ENCODE data around the gene DOK6.

DOK6 gene

DNA sequence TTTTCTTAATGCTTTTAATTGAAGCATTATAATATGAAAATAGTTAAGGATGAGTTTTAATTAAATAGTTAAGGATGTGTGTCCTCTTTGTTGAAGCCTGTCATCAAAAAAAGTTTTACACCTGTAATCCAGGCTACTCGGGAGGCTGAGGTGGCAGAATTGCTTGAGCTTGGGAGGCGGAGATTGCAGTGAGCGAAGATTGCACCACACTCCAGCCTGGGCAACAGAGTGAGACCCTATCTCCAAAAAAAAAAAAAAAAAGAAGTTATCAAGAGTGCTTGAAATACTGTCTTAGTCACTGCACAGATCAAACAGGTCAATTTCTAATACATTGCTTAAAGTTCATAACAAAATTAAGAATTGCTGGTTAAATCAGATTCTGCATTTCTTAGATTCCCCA, 353.4 kb downstream of the DOK6 start:
- DNase-seq, result no peak

DNA sequence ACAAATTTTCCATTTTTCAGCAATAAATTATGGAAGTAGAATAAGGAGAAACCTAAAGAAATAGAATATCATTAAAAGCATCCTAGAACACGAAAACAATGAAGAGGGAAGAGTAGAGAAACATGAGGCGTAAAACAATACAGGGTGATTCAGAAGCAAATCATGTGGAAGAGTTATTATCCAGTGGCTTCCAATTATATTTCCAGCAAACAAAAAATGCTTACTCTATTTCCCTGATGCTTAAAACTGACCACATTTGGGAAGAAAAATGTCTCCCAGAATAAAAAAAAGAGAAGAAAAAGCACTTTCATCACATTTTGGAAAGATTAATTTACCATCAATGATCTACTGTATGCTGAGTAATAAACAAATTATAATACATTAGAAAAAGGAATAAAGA, 354.4 kb downstream of the DOK6 start:
- DNase-seq, result no peak

GRCh38 chr18:69755856-69756496, 355.3 kb downstream of the DOK6 start:
- DNase-seq, result no peak

DNA sequence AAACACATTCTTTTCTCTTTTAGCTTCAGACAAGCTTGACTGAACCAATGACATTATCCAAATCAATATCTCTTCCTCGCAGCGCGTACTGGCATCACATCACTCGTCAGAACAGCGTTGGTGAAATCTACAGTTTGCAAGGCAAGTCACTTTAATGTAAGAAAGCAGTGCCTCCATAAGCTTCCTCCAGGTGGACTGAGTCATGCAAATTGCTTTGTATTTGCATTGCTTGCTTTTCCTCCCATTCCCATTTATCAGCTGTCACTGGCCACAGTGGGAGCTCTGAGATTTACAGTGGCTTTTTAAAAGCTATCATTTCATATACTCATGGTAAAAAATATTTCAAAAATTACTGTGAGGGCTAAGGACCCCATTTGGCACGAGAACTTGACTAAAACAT, 357.0 kb downstream of the DOK6 start:
- no peak for DNase-seq

- no peak for DNase-seq
Measured at GRCh38 chr18:69758458-69758857, 357.8 kb downstream of the DOK6 start.

DNA sequence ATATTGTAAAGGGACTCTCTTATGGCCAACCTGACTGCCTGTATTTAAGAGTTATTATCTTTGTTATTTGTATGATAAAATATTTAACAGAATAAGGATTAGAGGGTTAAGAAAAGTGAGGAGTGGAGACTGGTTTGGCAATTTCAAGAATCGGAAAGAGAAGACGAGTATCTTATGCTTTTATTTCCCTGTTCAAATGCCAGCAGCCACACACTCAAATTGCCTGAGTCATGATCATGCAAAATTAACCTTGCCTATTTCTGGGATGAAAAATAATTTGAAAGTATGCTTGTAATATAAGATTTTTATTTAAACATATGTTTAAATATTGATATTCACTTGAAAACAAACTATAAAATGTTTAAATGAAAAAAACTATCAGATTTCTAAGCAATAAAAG, 358.4 kb downstream of the DOK6 start:
- DNase-seq, result no peak

- DNase-seq, result no peak
Measured at GRCh38 chr18:69763002-69763401, 362.3 kb downstream of the DOK6 start.

GRCh38 chr18:69763821-69764220, 363.1 kb downstream of the DOK6 start:
- no peak for DNase-seq

DNA sequence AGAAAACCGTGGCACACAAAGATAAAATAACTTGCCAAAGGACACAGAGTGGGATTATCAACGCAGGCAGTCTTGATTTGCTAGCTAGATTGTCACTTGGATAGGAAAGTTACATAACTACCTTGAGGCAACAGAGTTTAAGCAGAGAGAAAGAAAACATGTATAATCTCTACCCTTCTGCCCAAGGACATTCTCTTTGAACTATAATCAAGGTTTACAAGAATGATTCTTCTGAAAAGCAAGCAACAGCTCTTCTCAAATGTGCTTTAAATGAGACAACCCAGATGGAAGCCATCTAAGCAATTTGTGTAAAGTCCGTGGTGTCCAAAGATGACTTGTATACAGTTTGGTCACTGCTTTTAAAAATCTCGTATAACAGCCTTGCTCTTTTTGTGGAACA, 369.6 kb downstream of the DOK6 start:
- DNase-seq, result no peak

DNA sequence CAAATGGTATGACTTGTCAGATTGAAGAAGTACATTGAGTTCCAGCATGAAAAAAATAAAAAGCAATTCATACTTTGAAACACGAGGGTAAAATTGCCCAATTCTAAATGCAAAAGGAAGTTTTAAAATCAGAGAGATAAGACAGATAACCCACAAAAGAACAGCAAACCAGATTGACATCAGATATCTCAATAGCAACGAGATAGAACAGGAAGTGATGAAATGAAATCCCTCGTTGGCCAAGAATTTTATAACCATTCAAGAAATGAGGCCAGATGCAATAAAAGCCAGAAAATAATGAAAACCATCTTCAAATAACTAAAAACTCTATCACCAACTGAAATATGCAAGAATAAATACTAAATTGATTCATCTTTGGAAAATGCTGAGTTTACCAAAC, 374.1 kb downstream of the DOK6 start:
- DNase-seq, result no peak

- no peak for DNase-seq
Measured at GRCh38 chr18:69777248-69777647, 376.6 kb downstream of the DOK6 start.

- no peak for DNase-seq
Measured at GRCh38 chr18:69778680-69779079, 378.0 kb downstream of the DOK6 start.

DNA sequence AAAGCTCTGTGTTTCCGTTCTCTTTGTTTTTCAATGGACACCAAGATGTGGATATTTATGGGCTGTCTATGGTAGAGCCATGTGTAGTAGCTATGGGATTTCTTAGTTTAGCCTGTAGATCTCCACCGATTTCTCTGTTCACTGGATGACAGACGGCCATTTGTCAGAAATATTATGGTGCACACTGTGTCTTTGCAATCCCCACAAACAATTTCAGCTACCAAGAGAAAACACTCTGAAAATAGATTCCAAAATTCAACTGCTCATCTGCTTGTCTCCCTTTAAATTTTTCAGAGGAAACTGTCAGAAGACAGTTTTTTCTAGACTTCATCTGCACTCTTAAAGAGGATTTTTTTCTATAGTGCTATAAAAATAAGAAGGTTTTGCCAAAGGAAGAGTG, 380.2 kb downstream of the DOK6 start:
- no peak for DNase-seq

- no peak for DNase-seq
Measured at GRCh38 chr18:69784815-69785214, 384.1 kb downstream of the DOK6 start.

- DNase-seq, result no peak
Measured at GRCh38 chr18:69785466-69785865, 384.8 kb downstream of the DOK6 start.

GRCh38 chr18:69786427-69786826, 385.7 kb downstream of the DOK6 start:
- no peak for DNase-seq

DNA sequence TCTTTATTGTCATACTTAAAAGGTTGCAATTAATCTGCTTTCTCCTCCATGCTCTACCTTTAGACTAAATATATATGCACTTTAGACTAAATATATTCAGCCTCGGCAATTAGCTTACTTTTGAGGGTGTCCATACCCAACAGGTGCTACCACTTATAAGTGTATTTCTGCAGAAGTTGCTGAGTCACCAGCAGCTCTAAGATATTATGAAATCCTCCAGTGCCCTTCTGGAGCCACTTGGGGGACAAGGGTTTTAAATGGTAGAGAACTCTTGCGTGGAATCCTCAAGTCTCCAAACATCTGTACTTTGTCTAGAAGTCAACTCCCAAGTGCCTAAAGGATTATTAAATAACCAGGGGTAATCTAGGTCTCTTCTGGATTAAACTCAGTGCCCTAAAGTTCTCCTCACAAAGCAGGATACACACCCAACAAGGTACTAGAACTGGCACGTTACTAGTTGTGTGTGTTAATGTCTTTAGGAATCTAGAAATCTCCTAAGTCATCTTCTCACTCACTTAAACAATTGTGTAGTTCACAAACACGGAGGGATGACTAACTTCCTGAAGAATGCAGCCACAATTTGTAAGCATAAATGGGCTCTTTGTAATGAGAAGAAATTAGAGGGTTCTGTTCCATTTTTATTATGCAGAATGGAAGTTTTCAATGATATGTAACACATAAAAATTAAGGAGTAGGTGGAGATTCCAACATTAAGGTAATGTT, 387.3 kb downstream of the DOK6 start:
- no peak for DNase-seq

GRCh38 chr18:69789794-69790193, 389.1 kb downstream of the DOK6 start:
- DNase-seq, result no peak

DNA sequence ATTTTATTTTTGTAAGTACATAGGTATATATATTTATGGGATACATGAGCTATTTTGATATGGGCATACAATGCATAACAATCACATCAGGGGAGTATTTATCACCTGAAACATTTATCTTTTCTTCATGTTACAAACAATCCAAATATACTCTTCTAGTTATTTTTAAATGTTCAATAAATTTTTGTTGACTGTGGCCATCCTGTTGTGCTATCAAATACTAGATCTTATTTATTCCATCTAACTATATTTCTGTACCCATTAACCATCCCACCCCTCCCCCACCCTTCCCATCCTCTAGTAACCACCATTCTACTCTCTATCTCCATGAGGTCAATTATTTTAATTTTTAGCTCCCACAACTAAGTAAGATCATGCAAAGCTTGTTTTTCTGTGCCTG, 390.0 kb downstream of the DOK6 start:
- no peak for DNase-seq

DNA sequence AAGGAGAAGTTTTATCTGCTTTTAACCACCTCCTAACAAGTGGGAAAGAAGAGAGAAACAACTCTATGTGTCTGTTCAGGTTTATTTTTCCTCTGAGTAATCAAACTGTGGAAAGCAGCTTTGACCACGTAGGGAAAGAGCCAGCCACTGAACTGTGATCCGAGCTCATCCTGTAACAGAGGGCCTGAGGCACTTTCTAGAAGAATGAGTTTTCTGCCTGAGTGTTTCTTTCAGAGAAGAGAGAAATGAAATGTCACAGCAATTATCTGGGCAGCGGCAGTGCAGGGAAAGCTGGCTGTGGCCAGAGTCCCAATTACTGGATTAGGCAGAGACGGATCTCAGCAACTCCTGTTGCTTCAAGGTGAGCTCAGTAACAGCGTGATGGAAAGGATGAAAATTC, 395.1 kb downstream of the DOK6 start:
- DNase-seq, result no peak

DNA sequence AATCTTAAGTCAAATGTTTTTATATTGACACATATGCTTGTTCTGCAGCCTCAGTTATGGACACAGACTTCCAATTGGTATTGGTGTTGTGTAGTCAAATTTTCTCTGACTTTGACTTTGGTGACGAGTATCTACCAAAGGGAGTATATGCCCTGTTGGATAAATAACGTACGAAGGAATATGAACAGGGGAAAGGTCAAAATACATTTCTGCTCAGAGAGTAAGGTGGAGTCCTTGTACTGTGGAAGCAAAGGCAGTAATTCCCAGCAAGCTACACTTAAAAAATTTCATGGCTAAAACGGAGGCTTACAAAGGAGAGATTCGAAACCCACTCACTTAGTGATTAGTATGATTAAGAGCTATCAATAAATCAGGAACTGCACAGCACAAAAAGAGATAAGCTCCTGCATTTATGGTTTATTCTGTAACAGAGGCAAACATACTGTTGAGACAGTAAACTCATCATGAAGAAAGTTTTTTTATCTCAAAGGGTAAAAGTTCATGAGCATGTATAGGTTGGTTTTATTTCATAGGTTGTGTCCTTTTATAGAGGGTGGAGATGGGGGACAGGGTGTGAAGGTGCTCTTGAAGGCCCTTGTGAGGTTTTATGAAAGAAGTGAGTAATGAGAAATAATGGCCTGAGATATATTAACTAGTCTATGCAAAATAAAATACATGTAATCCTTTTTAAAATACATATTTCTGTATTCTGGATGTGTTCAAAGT, 404.3 kb downstream of the DOK6 start:
- DNase-seq, result no peak

DNA sequence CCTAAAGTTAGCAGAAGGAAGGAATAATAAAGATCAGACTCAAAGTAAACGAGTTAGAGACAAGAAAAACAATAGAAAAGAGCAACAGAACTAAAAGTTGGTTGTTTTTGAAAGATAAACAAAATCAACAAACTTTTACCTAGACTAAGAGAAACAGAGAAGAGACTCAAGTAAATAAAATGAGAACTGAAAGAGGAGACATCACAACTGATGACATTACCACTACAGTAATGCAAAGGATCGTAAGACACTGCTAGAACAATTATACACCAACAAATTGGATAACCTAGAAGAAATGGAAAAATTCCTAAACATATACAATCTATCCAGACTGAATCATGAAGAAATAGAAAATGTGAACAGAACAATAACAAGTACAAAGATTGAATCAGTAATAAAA, 407.7 kb downstream of the DOK6 start:
- no peak for DNase-seq

DNA sequence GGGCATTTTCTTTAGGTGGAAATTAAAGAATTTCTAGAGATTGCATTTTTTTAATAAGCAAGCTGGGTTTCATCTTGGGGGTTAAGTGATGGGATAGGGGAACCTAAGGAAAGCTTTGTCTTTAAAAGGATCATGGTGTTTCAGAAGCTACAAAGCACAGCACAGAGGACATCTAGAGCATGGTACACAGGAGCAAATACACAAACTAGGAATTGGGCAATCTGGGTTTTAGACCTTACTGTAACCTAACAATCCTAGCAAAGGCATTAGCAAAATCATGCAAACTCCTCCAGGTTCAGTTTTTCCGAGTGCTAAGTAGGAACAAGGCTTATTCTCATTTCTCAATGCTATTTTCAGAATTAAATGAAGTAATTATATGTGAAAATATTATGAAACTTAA, 412.9 kb downstream of the DOK6 start:
- no peak for DNase-seq

DNA sequence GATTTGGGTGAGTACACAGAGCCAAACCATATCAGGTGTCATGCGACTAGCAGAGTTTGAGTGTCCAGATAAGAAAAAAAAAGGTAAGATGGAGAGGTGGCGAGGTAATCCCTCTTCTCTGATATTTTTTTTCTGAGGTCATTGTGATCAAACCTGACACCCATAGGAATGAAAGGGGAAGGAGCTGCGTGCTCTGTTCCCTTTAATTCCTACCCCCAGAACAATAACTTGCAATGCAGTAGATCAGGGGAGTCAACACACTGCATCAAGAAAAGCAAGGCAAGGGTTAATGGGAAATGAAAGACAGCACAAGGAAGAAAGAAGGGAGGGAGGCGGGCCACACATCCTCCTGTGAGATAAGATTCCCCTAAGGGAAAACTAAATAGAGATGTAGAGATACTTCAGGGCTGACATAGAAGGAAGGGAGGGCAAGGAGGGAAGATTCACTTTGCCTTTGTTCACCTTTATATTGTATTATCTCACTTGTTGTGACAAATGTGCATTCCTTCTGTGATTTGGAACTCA, 414.2 kb downstream of the DOK6 start:
- no peak for DNase-seq
